Loucy (cell line): Measurements from ENCODE around the gene FAM180B.

ENCODE experiments used
- CTCF ChIP-seq: fragments of 200-600 bp; sonication (generic); conservative IDR thresholded peaks from 2 replicates; pipeline ENCODE4 v1.5.1; 2014; ENCODE audit warnings: mild to moderate bottlenecking, antibody characterized with exemption, low read length
- EZH2phosphoT487 ChIP-seq: fragments of 200-600 bp; IDR thresholded peaks from 2 replicates; pipeline ENCODE4 v1.6.1; 2018; ENCODE audit warnings: antibody characterized with exemption, mild to moderate bottlenecking, moderate library complexity, borderline replicate concordance

GRCh38 chr11:47541070-47541469 is 45.4 kb upstream of the FAM180B start:
- TF ChIP-seq EZH2phosphoT487 (no peak), CTCF (no peak)
